ENCODE data around the gene PDS5A.
"Not testable (repeated sequence)": the region's sequence is repeated elsewhere in the genome, so short reads cannot be mapped to it uniquely, and the experiment has no call there.

The PDS5A gene

DNA sequence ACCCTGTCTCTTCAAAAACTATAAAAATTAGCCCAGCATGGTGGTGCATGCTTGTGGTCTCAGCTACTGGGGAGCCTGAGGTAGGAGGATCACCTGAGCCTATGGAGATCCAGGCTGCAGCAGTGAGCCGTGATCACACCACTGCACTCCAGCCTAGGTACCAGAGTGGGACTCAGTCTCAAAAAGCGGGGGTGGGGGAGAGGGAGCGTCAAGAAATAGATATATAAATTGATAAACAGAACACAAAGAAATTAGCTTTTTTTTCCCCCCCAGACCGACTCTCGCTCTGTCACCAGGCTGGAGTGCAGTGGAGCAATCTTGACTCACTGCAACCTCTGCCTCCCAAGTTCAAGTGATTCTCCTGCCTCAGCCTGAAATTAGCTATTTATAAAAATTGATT lies 14.1 kb downstream of the PDS5A start:
- DNase-seq, result no peak

DNA sequence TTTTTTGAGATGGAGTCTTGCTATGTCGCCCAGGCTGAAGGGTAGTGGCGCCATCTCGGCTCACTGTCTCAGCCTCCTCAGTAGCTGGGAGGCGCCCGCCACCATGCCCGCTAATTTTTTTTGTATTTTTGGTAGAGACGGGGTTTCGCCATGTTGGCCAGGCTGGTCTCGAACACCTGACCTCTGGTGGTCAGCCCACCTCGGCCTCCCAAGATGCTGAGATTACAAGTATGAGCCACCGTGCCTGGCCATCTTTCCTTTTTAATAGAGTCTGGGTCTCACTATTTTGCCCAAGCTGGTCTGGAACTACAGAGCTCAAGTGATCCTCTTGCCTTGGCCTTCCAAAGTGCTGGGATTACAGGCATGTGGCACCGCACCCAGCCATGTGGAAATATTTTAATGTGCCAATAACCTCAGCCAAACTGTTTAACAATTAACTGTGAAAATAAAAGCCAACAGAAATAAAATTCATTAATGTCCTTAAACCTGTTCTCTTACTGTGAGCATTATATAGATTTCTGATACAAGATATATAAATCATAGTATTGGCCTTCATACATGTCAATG lies 16.3 kb downstream of the PDS5A start:
- no peak for DNase-seq

DNA sequence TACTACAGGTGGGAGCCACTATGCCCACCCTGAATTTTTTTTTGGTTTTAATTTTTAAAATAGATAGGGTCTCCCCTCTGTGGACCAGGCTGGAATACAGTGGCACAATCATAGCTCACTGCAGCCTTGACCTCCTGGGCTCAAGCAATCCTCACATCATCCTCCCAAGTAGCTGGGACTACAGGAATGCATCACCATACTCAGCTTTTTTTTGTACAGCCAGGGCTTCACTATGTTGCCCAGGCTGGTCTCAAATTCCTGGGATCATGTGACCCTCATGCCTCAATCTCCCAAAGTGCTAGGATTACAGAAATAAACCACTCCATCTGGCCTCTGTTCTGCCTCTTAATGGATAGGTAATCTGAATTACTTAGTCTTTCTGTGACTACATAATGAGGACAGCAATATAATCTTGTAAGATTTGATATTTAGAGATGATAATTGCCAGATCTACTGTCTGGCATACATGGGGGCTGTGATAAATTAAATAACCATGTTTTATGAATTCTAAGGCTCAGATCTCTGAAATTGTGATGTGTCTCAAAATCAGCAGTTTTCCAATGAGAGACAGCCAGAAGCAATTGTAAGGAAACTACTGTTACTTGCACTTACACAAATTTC lies 26.7 kb downstream of the PDS5A start:
- DNase-seq, result no peak

DNA sequence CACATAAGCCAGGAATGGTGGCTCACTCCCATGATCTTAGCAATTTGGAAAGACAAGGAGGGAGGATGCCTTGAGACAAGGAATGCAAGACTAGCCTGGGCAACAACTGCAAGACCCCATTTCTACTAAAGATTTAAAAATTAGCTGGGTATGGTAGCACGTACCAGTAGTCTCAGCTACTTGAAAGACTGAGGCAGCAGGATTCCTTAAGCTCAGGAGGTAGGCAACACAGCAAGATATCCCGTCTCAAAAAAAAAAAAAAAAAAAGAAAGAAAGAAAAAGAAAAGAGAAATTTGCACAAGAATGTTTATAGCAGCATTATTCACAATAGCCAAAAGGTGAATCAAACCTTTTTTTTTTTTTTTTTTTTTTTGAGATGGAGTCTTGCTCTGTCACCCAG lies 29.7 kb downstream of the PDS5A start:
- DNase-seq, result no peak

DNA sequence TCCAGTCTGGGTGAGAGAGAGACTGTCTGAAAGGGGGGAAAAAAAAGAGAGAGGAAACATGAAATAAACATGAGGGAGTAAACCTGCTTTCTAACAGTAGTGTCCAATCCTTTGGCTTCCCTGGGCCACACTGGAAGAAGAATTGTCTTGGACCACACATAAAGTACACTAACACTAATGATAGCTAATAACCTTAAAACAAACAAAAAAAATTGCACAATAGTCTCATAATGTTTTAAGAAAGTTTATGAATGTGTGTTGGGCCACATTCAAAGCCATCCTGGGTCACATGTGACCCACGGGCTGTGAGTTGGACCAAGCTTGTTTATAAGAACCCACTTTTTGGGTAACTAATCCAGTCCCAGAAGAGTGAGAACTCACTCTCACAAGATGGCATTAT lies 30.3 kb downstream of the PDS5A start:
- no peak for DNase-seq

DNA sequence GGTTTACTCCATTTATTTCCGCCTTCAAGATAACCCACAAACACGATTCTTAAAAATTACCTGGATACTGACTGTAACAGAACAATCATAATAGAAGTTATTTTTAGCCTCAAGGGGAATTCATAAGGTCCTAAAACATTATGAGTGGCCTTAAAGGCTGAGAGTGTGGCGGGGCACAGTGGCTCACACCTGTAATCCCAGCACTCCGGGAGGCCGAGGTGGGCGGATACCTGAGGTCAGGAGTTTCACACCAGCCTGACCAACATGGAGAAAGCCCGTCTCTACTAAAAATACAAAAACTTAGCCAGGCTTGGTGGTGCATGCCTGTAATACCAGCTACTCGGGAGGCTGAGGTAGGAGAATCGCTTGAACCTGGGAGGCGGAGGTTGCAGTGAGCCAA lies 33.5 kb downstream of the PDS5A start:
- not testable (repeated sequence) for DNase-seq

DNA sequence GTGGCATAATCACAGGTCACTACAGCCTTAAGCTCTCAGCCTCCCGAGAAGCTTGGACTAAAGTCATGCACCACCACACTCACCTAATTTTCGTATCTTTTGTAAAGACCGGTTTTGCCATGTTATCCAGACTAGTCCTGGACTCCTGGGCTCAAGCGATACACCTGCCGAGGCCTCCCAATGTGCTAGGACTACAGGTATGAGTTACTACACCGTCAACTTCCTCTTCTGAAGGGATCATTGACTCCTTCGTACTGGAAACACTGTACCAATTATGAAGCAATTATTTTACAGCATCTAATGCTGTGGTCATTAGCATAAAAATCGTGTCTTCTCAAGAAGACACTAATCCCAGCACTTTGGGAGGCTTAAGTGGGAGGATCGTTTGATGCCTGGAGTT lies 35.2 kb downstream of the PDS5A start:
- no peak for DNase-seq

DNA sequence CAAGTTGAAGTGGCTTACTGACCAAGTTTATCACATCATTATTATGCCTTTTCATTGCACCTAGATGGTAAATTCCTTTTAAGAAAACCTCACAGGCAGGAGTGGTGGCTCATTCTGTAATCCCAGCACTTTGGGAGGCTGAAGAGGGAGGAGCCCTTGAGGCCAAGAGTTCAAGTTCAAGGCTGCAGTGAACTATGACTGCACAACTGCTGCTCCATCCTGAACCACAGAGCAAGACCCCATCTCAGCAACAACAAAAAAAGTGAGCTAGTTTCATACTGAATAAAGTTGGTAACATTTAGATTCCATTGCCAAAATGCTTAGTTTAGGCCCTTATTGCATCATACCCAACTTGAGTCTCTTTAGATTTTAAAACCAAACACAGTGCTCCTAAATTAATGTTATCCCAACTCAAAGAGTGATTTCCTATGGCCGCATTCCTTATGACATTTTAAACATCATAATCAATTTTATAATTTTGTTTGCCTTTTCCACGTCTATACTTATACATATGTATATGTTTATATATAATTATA lies 36.0 kb downstream of the PDS5A start:
- no peak for DNase-seq

DNA sequence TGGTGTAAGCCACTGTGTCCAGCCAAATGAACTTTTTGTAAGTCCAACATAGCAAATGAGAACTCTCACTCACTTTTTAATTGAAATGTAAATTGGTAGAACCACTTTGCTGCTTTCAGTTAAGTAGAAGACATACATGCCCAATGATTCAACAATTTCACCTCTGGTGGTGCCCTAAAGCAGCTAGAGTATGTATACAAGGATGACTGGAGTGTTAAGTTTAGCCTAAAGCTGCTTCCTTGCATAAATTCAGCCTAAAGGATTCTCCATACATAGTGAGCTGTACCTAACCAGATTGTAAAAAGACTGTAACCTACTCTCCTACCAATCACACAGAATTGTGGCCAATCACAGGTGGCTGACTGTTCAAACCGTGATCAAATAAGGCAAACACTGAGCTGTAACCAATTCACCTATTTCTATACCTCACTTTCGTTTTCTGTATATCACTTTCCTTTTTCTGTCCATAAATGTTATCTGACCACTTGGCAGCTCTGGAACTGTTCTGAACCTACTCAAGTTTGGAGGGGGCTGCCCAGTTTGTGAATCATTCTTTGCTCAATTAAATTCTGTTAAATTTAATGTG lies 39.9 kb downstream of the PDS5A start:
- DNase-seq, result no peak

DNA sequence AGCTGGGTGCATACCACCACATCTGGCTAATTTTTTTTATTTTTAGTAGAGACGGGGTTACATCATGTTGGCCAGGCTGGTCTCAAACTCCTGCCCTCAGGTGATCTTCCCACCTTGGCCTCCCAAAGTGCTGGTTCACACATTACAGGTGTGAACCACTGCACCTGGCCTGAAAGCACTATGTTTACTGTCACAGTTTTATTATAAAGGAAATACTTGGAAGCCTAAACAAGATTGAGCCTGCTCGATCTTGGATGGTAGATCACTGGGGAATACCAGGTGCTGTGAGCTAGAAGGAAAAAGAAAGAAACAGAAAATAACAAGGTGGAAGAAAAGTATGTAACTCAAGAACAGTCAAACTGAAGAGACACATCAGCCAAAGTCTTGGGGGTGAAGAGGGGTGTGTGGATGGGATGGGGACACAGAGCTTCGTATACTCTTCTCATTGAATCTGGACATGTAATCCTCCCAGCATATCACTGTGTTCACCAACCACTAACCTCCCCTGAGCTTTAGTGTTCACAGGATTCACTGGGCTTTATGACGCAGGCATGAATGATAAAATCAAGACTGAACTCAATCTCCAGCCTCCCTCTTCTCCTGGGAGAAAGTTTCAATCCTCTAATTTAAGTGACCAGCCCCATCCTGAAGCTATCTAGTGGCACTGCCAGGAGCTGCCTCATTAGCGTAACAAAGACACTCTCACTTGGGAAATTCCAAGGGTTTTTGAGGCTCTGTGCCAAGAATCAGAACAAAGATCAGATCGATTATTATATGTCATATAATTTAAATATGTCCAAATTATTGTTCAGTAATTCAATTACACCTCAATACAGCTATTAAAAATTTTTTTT lies 40.9 kb downstream of the PDS5A start:
- no peak for DNase-seq

DNA sequence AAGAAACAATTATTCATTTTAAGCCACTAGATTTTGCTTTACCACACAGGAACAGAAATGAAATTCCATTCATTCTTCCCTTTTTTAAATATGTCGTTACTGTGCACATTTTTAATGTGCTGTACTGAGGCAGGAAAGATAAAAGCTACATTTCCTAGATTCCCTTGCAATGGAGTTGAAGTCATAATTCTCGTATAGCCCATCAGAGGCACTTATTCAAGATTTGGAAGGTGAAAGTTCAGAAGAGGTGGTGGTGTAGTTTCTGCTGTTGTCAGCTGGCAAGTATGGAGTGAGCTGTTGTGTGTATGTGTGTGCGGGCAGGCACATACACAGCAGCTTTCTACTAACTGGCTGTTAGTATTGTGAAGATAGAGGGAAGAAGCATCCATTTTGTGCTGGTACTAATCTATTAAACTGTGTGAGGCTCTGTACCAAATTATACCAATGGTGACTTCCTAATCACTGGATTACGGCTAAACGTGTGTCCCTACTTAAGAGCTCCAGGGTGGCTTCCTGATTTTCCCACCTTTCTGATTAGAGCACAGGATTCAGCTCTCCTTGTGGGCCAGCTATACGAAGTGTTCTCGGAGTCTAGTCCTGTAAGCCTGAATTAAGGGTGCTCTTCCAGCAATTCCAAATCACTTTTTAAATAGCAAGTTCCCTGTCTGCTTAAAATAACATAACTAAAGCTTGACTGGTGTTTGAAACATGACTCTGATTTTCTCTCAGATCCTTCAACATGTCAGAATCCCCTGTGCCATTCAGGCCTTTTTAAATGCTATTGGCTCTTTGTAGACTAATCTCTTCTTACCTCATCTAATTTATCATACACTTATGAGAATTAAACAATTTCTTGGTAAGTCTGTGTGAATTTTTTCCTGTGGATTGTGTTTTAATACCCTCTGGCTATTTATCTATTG lies 43.8 kb downstream of the PDS5A start:
- no peak for DNase-seq

DNA sequence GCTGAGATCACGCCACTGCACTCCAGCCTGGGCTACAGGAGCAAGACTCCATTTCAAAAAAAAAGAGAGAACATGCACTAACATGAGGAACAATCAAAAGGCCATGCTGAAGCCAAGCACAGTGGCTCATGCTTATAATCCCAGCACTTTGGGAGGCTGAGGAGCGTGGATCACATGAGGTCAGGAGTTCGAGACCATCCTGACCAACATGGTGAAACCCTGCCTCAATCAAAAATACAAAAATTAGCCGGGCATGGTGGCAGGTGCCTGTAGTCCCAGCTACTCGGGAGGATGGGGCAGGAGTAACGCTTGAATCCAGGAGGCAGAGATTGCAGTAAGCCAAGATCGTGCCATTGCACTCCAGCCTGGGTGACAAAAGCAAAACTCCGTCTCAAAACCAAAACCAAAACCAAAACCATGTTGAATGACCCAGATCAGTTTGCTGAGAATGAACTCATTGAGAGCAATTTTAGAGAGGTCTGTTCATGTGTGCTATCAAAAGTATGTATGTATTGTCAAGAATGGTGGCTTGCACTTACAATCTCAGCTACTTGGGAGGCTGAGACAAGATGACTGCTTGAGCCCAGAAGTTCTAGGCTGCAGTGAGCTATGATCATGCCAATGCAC lies 44.8 kb downstream of the PDS5A start:
- DNase-seq, result no peak

DNA sequence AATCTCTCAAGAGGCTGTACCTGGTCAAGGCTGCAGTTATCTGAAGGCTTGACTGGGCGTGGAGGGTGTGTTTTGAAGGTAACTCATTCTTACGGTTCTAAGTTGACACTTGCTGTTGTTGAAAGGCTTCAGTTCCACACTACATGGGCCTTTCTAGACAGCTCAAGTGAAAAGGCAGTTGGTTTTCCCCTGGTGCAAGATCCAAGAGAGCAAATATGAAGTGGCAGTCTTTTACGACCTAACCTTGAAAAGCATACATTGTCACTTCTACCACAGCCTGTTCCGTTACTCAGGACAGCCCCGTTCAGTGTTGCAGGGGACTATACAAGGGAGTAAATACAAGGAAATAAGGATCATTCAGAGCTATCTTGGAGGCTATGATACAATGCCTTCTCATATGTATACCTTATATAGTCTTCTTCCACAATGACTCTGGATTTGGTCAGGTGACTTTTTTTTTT lies 46.2 kb downstream of the PDS5A start:
- no peak for DNase-seq

DNA sequence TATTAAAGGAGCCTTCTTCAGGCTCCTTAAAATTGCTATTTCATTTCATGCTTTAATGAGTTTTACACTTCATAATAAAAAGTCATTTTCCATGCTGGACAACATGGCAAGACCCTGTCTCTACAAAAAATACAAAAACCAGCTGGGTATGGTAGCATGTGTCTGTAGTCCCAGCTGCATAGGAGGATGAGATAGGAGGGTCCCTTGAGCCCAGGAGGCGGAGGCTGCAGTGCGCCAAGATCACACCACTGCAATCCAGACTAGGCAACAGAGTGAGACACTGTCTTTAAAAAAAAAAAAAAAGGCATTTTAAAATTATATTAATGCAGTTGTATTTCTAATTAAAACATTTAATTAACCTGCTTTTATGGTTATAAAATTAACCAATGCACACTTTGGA lies 49.2 kb downstream of the PDS5A start:
- DNase-seq, result no peak

DNA sequence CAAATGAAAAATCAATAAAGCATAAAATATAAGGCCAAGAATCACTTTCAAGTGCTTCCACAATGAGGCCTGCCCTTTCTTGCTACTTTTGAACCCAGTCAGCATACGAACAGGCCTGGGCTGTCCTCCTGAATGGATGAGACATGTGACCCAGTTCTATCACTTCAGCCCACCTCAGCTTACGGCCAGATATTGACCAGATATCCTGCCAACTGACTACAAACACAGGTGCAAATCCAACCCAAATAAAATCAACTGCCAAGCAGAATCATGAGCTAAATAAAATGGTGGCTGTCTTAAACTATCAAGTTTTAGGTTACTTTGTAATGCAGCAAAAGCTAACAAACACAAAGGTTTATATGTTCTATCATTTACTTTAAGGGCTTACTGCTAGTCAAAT lies 53.7 kb downstream of the PDS5A start:
- no peak for DNase-seq

DNA sequence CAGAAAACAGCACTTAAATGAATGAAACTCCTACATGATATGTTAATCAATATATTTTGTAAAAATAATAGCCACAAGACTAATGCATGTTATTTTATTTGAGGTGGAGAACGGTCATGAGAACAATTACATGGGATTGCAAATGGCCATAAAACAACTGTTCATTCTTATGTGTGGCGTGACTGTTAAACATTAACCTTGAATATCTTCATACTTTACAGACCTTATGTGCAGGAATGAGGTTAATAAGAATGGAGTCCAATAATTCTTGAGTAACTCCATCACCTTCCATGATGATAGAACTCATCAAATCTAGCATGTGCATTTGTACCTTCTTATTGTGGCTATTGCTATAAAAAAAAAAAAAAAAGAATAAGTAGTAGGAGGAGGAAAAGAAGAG lies 55.3 kb downstream of the PDS5A start:
- DNase-seq, result no peak

DNA sequence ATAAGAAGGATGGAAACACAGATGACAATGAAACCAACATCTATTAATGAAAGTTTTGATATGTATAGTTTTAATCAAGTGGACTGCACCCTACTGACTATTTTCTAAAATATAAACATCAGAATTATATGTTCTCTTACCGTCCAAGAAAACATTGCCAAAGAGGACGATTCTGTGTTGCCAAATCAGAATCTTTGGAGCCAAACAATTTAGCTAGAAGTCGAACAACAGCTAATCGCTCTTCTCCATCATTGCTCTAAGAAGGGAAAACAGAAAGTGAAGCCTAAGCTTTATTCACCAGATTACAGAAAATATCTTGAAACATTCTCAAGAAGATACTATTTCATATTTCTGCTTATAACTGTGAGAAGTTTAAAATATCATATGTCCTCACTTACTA lies 64.2 kb downstream of the PDS5A start:
- DNase-seq, result no peak

DNA sequence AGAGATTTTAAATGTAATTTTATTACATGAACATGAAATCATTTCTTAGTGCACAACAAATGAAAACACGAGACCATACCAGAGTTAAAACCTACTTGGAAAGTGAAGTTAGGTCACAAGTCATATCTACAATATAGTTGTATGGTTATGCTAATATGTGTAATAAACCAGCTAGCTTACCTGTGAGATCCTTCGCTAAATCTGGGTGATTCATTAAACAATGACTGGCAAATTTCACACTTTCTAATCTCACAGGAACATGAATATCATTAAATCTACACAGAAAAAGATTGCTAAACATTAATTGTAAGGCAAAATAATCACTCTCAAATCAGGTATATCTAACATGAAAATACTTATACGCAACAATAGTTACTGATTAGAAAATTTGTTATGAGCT lies 67.6 kb downstream of the PDS5A start:
- no peak for DNase-seq

DNA sequence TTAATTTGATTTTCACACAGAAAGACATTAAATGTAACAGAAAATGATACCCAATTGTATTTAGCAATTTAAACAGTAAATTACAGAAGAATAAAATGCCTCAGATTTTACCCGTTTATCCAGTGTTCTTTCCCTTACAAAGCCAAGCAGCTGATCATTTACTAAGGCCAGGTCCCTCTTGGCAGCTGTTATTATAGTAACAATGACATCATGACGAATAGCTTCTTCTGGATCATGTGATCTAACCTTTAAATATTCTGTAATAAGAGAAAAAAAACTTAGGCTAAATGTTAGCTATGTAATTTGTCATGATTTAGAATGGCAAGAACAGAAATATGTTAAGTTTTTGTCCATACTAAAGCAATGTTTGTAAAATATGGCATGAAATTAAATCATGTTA lies 69.4 kb downstream of the PDS5A start:
- no peak for DNase-seq

DNA sequence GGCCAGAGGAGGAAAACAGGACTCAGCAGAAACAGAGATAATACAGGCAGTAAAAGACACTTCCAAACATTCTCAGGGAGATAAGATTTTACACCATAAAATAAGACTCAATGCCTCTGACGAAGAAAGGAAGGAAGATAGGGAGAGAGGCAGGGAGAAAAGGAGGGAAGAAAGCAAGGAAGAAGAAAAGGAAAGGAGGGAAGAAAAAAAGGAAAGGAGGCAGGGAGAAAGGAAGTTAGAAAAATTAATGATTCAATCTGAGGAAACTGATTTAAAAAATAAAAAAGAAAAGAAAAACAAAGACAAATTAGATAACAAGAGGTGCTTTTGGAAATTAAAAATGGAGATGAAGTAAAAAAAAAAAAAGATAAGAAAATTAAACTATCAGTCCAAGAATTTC lies 72.1 kb downstream of the PDS5A start:
- DNase-seq, result no peak

DNA sequence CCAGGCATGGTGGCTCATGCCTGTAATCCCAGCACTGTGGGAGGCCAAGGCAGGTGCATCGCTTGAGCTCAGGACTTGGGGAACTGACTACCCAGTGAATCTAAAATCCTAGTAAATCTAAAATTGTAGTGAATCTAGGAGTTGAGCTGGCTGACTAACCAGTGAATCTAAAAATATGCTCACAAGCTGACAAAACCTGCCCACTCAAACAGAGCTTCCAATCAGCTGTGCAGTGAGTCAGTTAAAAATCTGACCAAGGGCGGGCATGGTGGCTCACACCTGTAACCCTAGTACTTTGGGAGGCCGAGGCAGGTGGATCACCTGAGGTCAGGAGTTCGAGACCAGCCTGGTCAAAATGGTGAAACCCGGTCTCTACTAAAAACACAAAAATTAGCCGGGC lies 72.7 kb downstream of the PDS5A start:
- DNase-seq, result not testable (repeated sequence)

DNA sequence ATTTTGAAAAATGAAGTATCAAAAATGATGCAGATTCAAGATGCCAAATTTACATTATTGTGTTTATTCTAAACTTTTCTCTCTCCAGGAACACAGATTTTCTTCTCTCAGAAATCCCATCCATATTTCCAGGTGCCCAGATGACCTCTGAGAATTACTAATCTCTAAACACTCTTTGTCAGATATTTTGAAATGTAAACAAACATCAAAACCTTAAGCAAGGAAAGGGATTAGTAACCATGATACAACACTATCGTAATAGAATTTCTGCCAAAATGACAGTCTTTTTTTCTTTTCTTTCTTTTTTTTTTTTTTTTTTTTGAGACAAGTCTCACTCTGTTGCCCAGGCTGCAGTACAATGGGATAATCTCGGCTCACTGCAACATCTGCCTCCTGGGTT lies 76.7 kb downstream of the PDS5A start:
- no peak for DNase-seq

Measured in bone marrow (tissue), 2 donors.